ENCODE data around the gene HERPUD2. TPM values are rescaled to one million over a fixed set of nuclear protein-coding genes. Genes with fewer than 3 reads are reported as not detected.

HERPUD2 gene
- total RNA-seq, 1 experiment from 2014 or later = 11.7 TPM

- no TSS peak for BruUV-seq (replicated peaks)
- Histone ChIP-seq H3K27me3 (ENCODE audit: low read length) (no peaks in the 10 kb centered on the region), H2AFZ (ENCODE audit: low read length) (no peak overlapping the region), H3F3A (ENCODE audit: low read length, unreplicated experiment) (no peaks in the 10 kb centered on the region), H3K4me3 (ENCODE audit: low read length) (no peak overlapping the region), H3K4me1 (ENCODE audit: insufficient read depth, low read length) (peaks cover 5% of the 10 kb centered on the region; the same call in 1 of the 2 replicates), H3K79me2 (ENCODE audit: low read length) (no peaks in the 10 kb centered on the region), H3K36me3 (ENCODE audit: low read depth, low read length) (no peaks in the 10 kb centered on the region), H3K4me2 (ENCODE audit: low read length) (no peak overlapping the region), H3K9me3 (ENCODE audit: low read length) (no peaks in the 10 kb centered on the region), H4K20me1 (ENCODE audit: low read length) (no peaks in the 10 kb centered on the region), H3K9me2 (replicated peaks; ENCODE audit: low read length) (no peaks in the 10 kb centered on the region), H3K9ac (ENCODE audit: low read length) (no peak overlapping the region), H3K27ac (ENCODE audit: low read length) (no peak overlapping the region)
- TF ChIP-seq EZH2 (IDR thresholded peaks at IDR 0.05; ENCODE audit: low read length, unreplicated experiment) = no peak
- ChIA-PET POLR2A (ENCODE audit: unreplicated experiment) (no interaction called here), CTCF (interaction anchor here (0.7 kb wide), 1 partner anchor 26 kb away, joined by 3 read pairs; no protein-coding TSS in a partner anchor)
- DNase-seq (no peak), ATAC-seq (no peak)
- intact Hi-C loops (cut with micrococcal nuclease) = no loop called here
Measured at GRCh38 chr7:35599061-35599460, 95.9 kb downstream of the HERPUD2 start.

DNA sequence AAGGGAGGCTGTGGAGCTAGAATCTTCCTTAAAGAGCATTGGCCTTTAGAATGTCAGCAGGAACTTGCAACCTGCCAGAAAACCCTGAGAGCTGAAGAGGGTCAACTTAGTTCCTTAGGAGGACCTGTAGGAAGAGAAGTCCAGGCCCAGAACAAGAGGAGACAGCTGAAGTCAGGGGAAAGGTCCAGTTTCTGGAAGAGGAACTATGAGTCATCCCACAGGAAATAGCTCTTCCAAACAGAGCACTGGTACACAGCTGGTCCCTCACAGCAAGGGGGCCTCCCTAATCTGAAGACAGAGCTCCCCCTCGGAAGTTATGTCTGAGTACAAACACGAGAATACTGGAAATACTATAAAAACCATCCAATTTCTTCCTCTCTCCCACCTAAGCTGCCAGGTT is 98.9 kb downstream of the HERPUD2 start:
- H3F3A ChIP-seq (ENCODE audit: low read length, unreplicated experiment) = no peaks in the 10 kb centered on the region
- ATAC-seq = peak; percentile 74
- CTCF ChIA-PET = interaction anchor here (0.6 kb wide), 1 partner anchor 63 kb away, joined by 4 read pairs; no protein-coding TSS in a partner anchor
- no peak for TF ChIP-seq EZH2 (IDR thresholded peaks at IDR 0.05; ENCODE audit: low read length, unreplicated experiment)
- no peak for TF ChIP-seq EZH2phosphoT487 (IDR thresholded peaks at IDR 0.05; ENCODE audit: borderline replicate concordance, low read length)
- TF ChIP-seq, protein P1, sequence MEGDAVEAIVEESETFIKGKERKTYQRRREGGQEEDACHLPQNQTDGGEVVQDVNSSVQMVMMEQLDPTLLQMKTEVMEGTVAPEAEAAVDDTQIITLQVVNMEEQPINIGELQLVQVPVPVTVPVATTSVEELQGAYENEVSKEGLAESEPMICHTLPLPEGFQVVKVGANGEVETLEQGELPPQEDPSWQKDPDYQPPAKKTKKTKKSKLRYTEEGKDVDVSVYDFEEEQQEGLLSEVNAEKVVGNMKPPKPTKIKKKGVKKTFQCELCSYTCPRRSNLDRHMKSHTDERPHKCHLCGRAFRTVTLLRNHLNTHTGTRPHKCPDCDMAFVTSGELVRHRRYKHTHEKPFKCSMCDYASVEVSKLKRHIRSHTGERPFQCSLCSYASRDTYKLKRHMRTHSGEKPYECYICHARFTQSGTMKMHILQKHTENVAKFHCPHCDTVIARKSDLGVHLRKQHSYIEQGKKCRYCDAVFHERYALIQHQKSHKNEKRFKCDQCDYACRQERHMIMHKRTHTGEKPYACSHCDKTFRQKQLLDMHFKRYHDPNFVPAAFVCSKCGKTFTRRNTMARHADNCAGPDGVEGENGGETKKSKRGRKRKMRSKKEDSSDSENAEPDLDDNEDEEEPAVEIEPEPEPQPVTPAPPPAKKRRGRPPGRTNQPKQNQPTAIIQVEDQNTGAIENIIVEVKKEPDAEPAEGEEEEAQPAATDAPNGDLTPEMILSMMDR (conservative IDR thresholded peaks at IDR 0.05; ENCODE audit: low read depth, low read length) = no peak
- H3K4me3 ChIP-seq (ENCODE audit: low read length) = no peak overlapping the region
- H3K9me2 ChIP-seq (replicated peaks; ENCODE audit: low read length) = no peaks in the 10 kb centered on the region
- H4K20me1 ChIP-seq (ENCODE audit: low read length) = no peaks in the 10 kb centered on the region
- H3K4me1 ChIP-seq (ENCODE audit: insufficient read depth, low read length) = peaks cover 5% of the 10 kb centered on the region; the same call in 1 of the 2 replicates
- no peaks in the 10 kb centered on the region for H3K27me3 ChIP-seq (ENCODE audit: low read length)
- peak; percentile 13 for DNase-seq
- intact Hi-C loops (cut with micrococcal nuclease) = no loop called here
- no TSS peak for BruUV-seq (replicated peaks)
- H2AFZ ChIP-seq (ENCODE audit: low read length) = no peak overlapping the region
- H3K9me3 ChIP-seq (ENCODE audit: low read length) = no peaks in the 10 kb centered on the region
- H3K9ac ChIP-seq (ENCODE audit: low read length) = no peak overlapping the region
- no peaks in the 10 kb centered on the region for H3K79me2 ChIP-seq (ENCODE audit: low read length)
- no peak overlapping the region for H3K4me2 ChIP-seq (ENCODE audit: low read length)
- H3K27ac ChIP-seq (ENCODE audit: low read length) = no peak overlapping the region
- H3K36me3 ChIP-seq (ENCODE audit: low read depth, low read length) = no peaks in the 10 kb centered on the region
- POLR2A ChIA-PET (ENCODE audit: unreplicated experiment) = no interaction called here

DNA sequence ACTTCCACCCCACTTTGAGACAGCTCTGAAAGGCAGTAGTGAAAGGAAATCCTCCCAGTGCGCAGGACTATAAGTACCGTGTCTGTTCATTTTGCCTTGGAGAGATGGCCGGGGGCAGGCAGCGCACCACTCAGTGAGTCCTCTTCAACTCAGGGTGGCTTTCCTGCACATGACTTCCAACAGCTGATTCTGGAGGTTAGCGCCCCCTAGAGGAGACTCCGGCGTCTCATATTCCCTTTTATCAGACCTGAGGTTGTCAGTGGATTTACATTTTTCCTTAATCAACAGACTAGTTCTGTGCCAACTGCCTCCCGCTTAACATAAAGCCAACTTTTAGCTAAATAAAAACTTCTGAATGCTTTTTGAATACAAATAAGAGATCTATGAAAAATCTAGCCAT is 101.0 kb downstream of the HERPUD2 start:
- Histone ChIP-seq H3K79me2 (ENCODE audit: low read length) (no peaks in the 10 kb centered on the region), H3K4me2 (ENCODE audit: low read length) (no peak overlapping the region)
- DNase-seq = no peak

More for the DNA sequence above, 101.0 kb downstream of the HERPUD2 start:
- ChIA-PET CTCF (no interaction called here), POLR2A (ENCODE audit: unreplicated experiment) (no interaction called here)
- intact Hi-C loops (cut with micrococcal nuclease) = no loop called here
- ATAC-seq = no peak
- Histone ChIP-seq H3K27ac (ENCODE audit: low read length) (no peak overlapping the region), H3K9me3 (ENCODE audit: low read length) (no peaks in the 10 kb centered on the region), H3K36me3 (ENCODE audit: low read depth, low read length) (no peaks in the 10 kb centered on the region), H3K27me3 (ENCODE audit: low read length) (no peaks in the 10 kb centered on the region), H2AFZ (ENCODE audit: low read length) (no peak overlapping the region), H3F3A (ENCODE audit: low read length, unreplicated experiment) (no peaks in the 10 kb centered on the region), H3K9me2 (replicated peaks; ENCODE audit: low read length) (no peaks in the 10 kb centered on the region), H3K4me3 (ENCODE audit: low read length) (no peak overlapping the region), H4K20me1 (ENCODE audit: low read length) (no peaks in the 10 kb centered on the region), H3K4me1 (ENCODE audit: insufficient read depth, low read length) (peaks cover 5% of the 10 kb centered on the region; the same call in 1 of the 2 replicates), H3K9ac (ENCODE audit: low read length) (no peak overlapping the region)
- no TSS peak for BruUV-seq (replicated peaks)
- TF ChIP-seq, protein P1 (conservative IDR thresholded peaks at IDR 0.05; ENCODE audit: low read depth, low read length) = peak; percentile 68
- no peak for TF ChIP-seq EZH2phosphoT487 (IDR thresholded peaks at IDR 0.05; ENCODE audit: borderline replicate concordance, low read length)
- no peak for TF ChIP-seq EZH2 (IDR thresholded peaks at IDR 0.05; ENCODE audit: low read length, unreplicated experiment)

Data from PC-3 (cell line).